Gastroesophageal sphincter (tissue), 4 donors: ENCODE data around the gene ARRB1. TPM values are rescaled to one million over a fixed set of nuclear protein-coding genes. Genes with fewer than 3 reads are reported as not detected.

ENCODE experiments used
- ATAC-seq: fragments of 150-250 bp; one replicate; pipeline ENCODE4 v1.9.1; 2016; ENCODE audit warnings: mild to moderate bottlenecking, moderate library complexity
- H3K27ac ChIP-seq, 4 donors: fragments of 200-600 bp; sonication (generic) in 3 of 4; 1 replicate in 3 of 4; 2 replicates in 1 of 4; pipeline ENCODE4 v1.5.1; 2016 to 2019
- H3K27me3 ChIP-seq: fragments of 200-600 bp; sonication (generic); one replicate; pipeline ENCODE4 v1.5.1; 2019
- H3K36me3 ChIP-seq, 2 donors: fragments of 200-600 bp; sonication (generic); one replicate each; pipeline ENCODE4 v1.5.1; 2019; ENCODE audit warnings: control low read depth in 1 of 2
- H3K4me1 ChIP-seq, 3 donors: fragments of 200-600 bp; sonication (generic); 1 replicate in 2 of 3; 2 replicates in 1 of 3; pipeline ENCODE4 v1.5.1; 2016 to 2019; ENCODE audit warnings: control low read depth in 2 of 3
- H3K4me3 ChIP-seq, 2 donors: fragments of 200-600 bp; sonication (generic); one replicate each; pipeline ENCODE4 v1.5.1; 2019; ENCODE audit warnings: mild to moderate bottlenecking in 1 of 2, moderate library complexity in 1 of 2
- H3K9me3 ChIP-seq, 3 donors: fragments of 200-600 bp; sonication (generic); one replicate each; pipeline ENCODE4 v1.5.1; 2017 to 2019; ENCODE audit warnings: control low read depth in 2 of 3
- EP300 ChIP-seq: sonication (generic); formaldehyde crosslinking; IDR thresholded peaks from one replicate; pipeline ENCODE4 v1.6.1; 2017; ENCODE audit warnings: antibody characterized with exemption, mild to moderate bottlenecking
- POLR2A ChIP-seq, 2 donors: fragments of 450-650 bp; IDR thresholded peaks; one replicate each; pipeline ENCODE4 v1.6.1; 2017; ENCODE audit warnings: antibody characterized with exemption in 2 of 2, mild to moderate bottlenecking in 2 of 2, moderate library complexity in 1 of 2
- POLR2AphosphoS5 ChIP-seq: sonication (generic); formaldehyde crosslinking; IDR thresholded peaks from one replicate; pipeline ENCODE4 v1.6.1; 2017; ENCODE audit warnings: antibody characterized with exemption
- WGBS, 2 donors: methylation state at CpG; one replicate each; pipeline ENCODE4 v1.1.5; 2018; ENCODE audit warnings: low coverage in 1 of 2; 5-methylcytosine and 5-hydroxymethylcytosine counted together
- total RNA-seq, 4 donors: library from RNA; depleted of rRNA; stranded (reverse); fragments of >200 nt; gene quantifications; one replicate each; pipeline ENCODE4 v1.1.0, GENCODE V29; 2016
- TF ChIP-seq, protein P1 (sequence below), 4 experiments: fragments of 200-600 bp in 2 of 4; fragments of 450-650 bp in 2 of 4; sonication (generic) in 1 of 4; IDR thresholded peaks; one replicate each; pipeline ENCODE4 v1.5.1; 2017 to 2019; ENCODE audit warnings: antibody characterized with exemption in 4 of 4, mild to moderate bottlenecking in 2 of 4, moderate library complexity in 2 of 4

Gene ARRB1
- total RNA-seq, 4 donors from 2014 or later: 72.3 to 120 (median 93.0) TPM

DNA sequence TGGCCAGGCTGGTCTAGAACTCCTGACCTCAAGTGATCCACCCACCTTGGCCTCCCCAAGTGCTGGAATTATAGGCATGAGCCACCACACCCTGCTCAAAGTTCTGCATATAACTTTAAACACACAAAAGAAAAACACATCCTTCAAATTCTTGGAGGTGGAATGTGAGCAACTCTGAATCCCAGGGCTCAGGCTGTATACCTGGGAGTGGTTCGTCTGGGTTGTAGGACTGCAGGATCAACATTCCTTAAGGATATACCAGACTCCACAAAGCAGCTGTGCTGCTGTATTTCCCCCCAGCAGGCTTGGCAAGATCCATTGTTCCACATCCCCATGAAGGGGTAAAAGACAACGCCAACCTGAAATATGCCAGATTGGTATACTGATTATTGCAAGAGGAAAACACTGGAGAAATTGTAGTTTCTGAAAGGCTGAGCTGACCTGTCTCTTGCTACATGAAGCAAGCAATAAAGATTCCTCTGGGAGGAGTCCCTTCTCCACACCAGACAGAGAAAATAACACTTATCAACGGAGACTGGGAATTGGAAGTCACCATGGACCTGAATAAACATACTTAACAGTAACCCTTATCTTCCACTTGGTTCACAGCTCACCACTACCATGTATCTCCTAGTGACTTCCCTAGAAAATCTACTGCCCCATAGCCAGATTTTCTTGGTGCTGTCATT is 35.6 kb upstream of the ARRB1 start:
- no peaks in the 10 kb centered on the region for H3K36me3 ChIP-seq
- H3K4me1 ChIP-seq: peaks cover 0 to 26% (median 3%) of the 10 kb centered on the region in 3 donors
- no peaks in the 10 kb centered on the region for H3K27me3 ChIP-seq
- no peak for ATAC-seq
- H3K4me3 ChIP-seq: no peak overlapping the region
- TF ChIP-seq POLR2AphosphoS5 (no peak), POLR2A (IDR thresholded peaks at IDR 0.05) (no peak), EP300 (no peak)
- TF ChIP-seq, protein P1, sequence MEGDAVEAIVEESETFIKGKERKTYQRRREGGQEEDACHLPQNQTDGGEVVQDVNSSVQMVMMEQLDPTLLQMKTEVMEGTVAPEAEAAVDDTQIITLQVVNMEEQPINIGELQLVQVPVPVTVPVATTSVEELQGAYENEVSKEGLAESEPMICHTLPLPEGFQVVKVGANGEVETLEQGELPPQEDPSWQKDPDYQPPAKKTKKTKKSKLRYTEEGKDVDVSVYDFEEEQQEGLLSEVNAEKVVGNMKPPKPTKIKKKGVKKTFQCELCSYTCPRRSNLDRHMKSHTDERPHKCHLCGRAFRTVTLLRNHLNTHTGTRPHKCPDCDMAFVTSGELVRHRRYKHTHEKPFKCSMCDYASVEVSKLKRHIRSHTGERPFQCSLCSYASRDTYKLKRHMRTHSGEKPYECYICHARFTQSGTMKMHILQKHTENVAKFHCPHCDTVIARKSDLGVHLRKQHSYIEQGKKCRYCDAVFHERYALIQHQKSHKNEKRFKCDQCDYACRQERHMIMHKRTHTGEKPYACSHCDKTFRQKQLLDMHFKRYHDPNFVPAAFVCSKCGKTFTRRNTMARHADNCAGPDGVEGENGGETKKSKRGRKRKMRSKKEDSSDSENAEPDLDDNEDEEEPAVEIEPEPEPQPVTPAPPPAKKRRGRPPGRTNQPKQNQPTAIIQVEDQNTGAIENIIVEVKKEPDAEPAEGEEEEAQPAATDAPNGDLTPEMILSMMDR (IDR thresholded peaks at IDR 0.05): no peak
- no peak overlapping the region for H3K27ac ChIP-seq
- H3K9me3 ChIP-seq: no peaks in the 10 kb centered on the region
- 39 to 57% methylated on average over 1 to 2 of the region's 3 CpGs for WGBS, 2 donors

GRCh38 chr11:75384438-75385080 is 33.1 kb upstream of the ARRB1 start:
- Histone ChIP-seq H3K4me3 (no peak overlapping the region), H3K4me1 (peaks cover 0 to 44% (median 13%) of the 10 kb centered on the region in 3 donors), H3K9me3 (no peaks in the 10 kb centered on the region), H3K27ac (no peak overlapping the region), H3K27me3 (no peaks in the 10 kb centered on the region), H3K36me3 (no peaks in the 10 kb centered on the region)
- WGBS, 2 donors: 17 to 23% methylated on average over 21 to 24 of the region's 24 CpGs
- peak; percentile 70 for ATAC-seq
- TF ChIP-seq EP300: no peak
- no peak for TF ChIP-seq POLR2A (IDR thresholded peaks at IDR 0.05)
- TF ChIP-seq POLR2AphosphoS5: peak; percentile 24
- TF ChIP-seq, protein P1 (IDR thresholded peaks at IDR 0.05): peak; percentile 95 to 98 (median 96)

- Histone ChIP-seq H3K4me3 (no peak overlapping the region), H3K9me3 (no peaks in the 10 kb centered on the region), H3K4me1 (peaks cover 0 to 39% (median 13%) of the 10 kb centered on the region in 3 donors), H3K27me3 (no peaks in the 10 kb centered on the region), H3K36me3 (no peaks in the 10 kb centered on the region), H3K27ac (no peak overlapping the region)
- 74 to 80% methylated on average over 2 to 3 of the region's 3 CpGs for WGBS, 2 donors
- TF ChIP-seq, protein P1 (IDR thresholded peaks at IDR 0.05): no peak
- no peak for TF ChIP-seq POLR2A (IDR thresholded peaks at IDR 0.05)
- no peak for TF ChIP-seq POLR2AphosphoS5
- ATAC-seq: no peak
Measured at GRCh38 chr11:75383246-75383645, 31.8 kb upstream of the ARRB1 start.

DNA sequence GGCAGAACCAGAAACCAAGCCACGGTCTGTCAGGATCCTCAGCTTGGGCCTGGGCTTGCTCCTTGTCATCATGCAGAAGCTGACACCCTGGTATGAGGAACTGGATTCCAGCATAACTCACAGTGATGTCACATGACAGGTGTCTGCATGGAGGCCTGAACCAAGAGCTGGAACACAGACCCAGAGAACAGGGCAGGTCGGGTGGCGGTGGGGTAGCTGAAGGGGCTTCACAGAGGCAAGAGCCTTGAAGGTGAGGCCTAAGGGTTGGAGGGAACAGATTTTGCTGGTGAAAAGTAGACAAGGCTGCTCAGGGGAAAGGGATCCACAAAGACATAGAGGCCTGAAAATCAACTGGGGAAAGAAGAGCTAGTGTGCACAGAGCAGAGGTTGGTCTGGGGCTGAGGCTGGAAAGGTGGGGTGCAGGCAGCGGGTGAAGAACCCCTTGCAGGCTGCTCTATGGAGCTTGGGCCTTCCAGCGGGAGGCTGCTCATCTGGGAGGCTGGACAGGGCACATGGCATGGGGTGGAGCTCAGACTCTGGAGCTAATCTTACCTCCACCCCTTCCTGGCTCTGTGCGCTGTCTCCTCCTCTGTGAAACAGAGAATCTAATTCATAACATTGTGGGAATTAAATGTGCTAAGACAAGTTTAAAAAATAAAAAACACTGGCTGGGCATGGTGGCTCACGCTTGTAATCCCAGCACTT is 29.4 kb upstream of the ARRB1 start:
- no peak overlapping the region for H3K4me3 ChIP-seq
- no peaks in the 10 kb centered on the region for H3K27me3 ChIP-seq
- peaks cover 0 to 36% (median 13%) of the 10 kb centered on the region in 3 donors for H3K4me1 ChIP-seq
- TF ChIP-seq, protein P1 (IDR thresholded peaks at IDR 0.05): no peak
- TF ChIP-seq EP300 (no peak), POLR2AphosphoS5 (no peak), POLR2A (IDR thresholded peaks at IDR 0.05) (no peak)
- peak overlapping the region in 3 of 4 donors; percentile 54 to 78 (median 58) for H3K27ac ChIP-seq
- ATAC-seq: peak; percentile 57
- H3K9me3 ChIP-seq: no peaks in the 10 kb centered on the region
- 65 to 70% methylated on average over 2 to 4 of the region's 7 CpGs for WGBS, 2 donors
- no peaks in the 10 kb centered on the region for H3K36me3 ChIP-seq
